Daoy (cell line): Measurements from ENCODE around the gene TRUB2. TPM values are rescaled to one million over a fixed set of nuclear protein-coding genes. Genes with fewer than 3 reads are reported as not detected.
A peak's percentile ranks its signal among the peaks of the same experiment; 100 is the strongest.

Experiments
- DNase-seq: peaks from one replicate; pipeline ENCODE4 v3.0.0-alpha.2; 2015; ENCODE audit warnings: low read depth
- total RNA-seq: library from RNA; depleted of rRNA; stranded (reverse); fragments of >200 nt; shearing (Covaris generic); gene quantifications from 2 replicates; pipeline ENCODE4 v1.2.3, GENCODE V29; 2014; rRNA removed

Gene TRUB2
- 34.8 and 55.2 TPM in 2 replicates for total RNA-seq

- peak; percentile 98 for DNase-seq
Observed at GRCh38 chr9:128322404-128323211, at the start of gene TRUB2, which contains the start of gene COQ4. Gene TRUB2, minus strand, starts transcription at chr9:128322447. Its CDS starts 39 bp downstream, at chr9:128322408. Gene COQ4, plus strand, starts transcription at chr9:128322839. Its CDS starts 20 bp downstream, at chr9:128322859.

- DNase-seq, result no peak
Observed at GRCh38 chr9:128371630-128372117, 49.4 kb upstream of the TRUB2 start.

GRCh38 chr9:128370752-128371629 is 48.7 kb upstream of the TRUB2 start, which contains the start of gene URM1:
Gene URM1, plus strand, starts transcription at chr9:128371374. Its CDS starts 7 bp downstream, at chr9:128371381.
- peak; percentile 99 for DNase-seq

GRCh38 chr9:128370367-128370751 is 48.1 kb upstream of the TRUB2 start:
- DNase-seq, result no peak

GRCh38 chr9:128369024-128369706 is 46.9 kb upstream of the TRUB2 start:
- DNase-seq, result no peak

- no peak for DNase-seq
Observed at GRCh38 chr9:128365525-128365924, 43.3 kb upstream of the TRUB2 start.

GRCh38 chr9:128362774-128363173 is 40.5 kb upstream of the TRUB2 start:
- DNase-seq, result no peak

GRCh38 chr9:128361986-128362646 is 39.9 kb upstream of the TRUB2 start:
- DNase-seq, result peak; percentile 90

GRCh38 chr9:128361296-128361985 is 39.2 kb upstream of the TRUB2 start:
- no peak for DNase-seq

GRCh38 chr9:128360826-128361225 is 38.6 kb upstream of the TRUB2 start:
- DNase-seq, result no peak

- no peak for DNase-seq
Observed at GRCh38 chr9:128358861-128359260, 36.6 kb upstream of the TRUB2 start.

GRCh38 chr9:128358090-128358489 is 35.8 kb upstream of the TRUB2 start:
- no peak for DNase-seq

- no peak for DNase-seq
Observed at GRCh38 chr9:128355451-128355850, 33.2 kb upstream of the TRUB2 start.

GRCh38 chr9:128349772-128350171 is 27.5 kb upstream of the TRUB2 start:
- DNase-seq, result no peak

GRCh38 chr9:128349125-128349524 is 26.9 kb upstream of the TRUB2 start:
- no peak for DNase-seq

GRCh38 chr9:128344931-128345605 is 22.8 kb upstream of the TRUB2 start:
- DNase-seq, result no peak

- DNase-seq, result no peak
Observed at GRCh38 chr9:128343855-128344254, 21.6 kb upstream of the TRUB2 start.

GRCh38 chr9:128342971-128343680 is 20.9 kb upstream of the TRUB2 start:
- no peak for DNase-seq

GRCh38 chr9:128341435-128341849 is 19.2 kb upstream of the TRUB2 start:
- DNase-seq, result peak; percentile 85
